OCI-M2 (cell line): ENCODE measurements around the gene SHANK3.
"Not testable (repeated sequence)": the region's sequence is repeated elsewhere in the genome, so short reads cannot be mapped to it uniquely, and the experiment has no call there.

ENCODE experiments used
- DNase-seq: peaks from one replicate; lab custom pipeline; 2025; ENCODE audit not compliant: unreplicated experiment; lab: John Stamatoyannopoulos, UW

Gene SHANK3

DNA sequence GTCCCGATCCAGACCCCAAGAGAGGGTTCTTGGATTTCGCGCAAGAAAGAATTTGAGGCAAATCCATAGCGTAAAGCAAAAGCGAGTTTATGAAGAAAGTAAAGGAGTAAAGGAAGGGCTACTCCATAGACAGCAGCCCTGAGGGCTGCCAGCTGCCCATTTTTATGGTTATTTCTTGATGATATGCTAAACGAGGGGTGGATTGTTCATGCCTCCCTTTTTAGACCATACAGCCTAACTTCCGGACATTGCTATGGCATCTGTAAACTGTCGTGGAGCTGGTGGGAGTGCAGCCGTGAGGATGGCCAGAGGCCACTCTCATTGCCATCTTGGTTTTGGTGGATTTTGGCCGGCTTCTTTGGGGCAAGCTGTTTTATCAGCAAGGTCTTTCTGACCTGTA, 19.4 kb upstream of the SHANK3 start:
- no peak for DNase-seq

DNA sequence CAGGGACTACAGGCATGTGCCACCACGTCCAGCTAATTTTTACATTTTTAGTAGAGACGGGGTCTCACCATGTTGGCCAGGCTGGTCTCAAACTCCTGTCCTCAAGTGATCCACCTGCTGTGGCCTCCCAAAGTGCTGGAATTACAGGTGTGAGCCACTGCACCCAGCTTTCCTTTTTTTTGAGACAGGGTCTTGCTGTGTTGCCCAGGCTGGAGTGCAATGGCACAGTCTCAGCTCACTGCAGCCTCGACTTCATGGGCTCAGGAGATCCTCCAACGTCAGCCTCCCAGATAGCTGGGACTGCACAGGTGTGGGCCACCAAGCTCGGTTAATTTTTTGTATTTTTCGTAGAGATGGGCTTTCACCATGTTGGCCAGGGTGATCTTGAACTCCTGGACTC, 18.0 kb upstream of the SHANK3 start:
- not testable (repeated sequence) for DNase-seq

DNA sequence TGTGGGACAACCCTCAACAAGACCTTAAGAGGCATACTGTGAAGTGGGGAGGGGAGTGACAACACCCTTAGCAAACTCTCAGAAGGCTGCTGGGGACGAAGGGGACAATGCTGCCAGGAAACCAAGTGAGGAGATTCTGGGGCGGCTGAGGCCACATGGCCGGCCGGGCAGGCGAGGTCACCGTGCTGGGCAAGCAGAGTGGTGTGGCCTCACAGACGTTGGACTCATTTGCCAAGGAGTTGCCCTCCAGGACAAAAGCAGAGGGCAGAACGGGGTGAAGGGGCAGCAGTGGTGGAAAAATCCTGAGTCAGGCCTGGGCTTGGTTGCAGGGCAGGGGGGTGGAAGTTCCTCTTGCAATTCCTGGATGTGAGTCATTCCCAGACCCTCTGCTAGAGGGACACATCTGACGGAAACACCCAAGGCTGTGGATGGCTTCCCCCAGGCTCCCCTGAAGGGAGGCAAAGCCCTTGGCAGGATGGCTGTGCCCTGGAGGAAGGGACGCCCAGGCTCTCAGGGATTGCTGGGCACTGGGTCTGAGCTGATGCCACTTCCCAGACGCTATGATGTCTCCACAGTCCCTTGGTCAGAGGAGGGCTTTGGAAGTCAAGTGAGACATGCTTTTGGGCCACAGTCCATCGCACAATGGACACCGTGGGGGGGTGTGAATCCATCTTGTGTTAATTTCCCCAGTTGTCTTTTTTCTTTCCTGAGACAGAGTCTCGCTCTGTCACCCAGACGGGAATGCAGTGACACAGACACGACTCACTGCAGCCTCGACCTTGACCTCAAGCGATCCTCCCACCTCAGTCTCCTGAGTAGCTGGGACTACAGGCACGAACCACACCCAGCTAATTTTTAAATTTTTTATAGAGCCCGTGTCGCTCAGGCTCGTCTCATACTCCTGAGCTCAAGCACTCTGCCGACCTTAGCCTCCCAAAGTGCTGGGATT, 16.2 kb upstream of the SHANK3 start:
- DNase-seq = no peak

DNA sequence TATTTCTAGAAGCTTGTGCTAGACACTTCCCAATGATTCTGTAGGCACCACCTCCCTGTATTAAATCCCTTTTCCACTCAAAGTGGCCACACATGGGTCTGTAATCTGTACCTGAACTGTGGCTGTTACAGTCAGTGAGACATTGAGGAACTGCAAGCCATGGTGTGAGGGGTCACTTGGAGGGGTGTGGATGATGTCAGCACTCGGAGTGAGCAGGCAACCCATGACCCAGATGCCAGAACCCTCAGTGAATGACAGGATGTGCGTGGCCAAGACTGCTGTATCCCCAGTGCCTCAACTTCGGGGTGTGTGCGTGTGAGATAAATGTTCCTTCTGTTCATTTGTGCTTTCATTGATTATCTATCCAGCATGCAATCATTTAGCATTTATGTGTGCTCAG, 14.7 kb upstream of the SHANK3 start:
- DNase-seq = no peak

DNA sequence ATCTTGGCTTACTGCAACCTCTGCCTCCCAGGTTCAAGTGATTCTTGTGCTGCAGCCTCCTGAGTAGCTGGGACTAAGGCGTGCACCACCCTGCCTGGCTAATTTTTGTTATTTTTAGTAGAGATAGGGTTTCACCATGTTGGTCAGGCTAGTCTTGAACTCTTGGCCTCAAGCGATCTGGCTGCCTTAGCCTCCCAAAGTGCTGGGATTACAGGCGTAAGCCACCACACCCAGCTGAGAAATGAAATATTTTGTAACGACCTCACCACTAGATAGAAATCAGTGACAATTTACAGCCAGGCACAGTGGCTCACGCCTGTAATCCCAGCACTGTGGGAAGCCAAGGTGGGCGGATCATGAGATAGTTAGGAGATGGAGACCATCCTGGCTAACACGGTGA, 12.9 kb upstream of the SHANK3 start:
- not testable (repeated sequence) for DNase-seq

DNA sequence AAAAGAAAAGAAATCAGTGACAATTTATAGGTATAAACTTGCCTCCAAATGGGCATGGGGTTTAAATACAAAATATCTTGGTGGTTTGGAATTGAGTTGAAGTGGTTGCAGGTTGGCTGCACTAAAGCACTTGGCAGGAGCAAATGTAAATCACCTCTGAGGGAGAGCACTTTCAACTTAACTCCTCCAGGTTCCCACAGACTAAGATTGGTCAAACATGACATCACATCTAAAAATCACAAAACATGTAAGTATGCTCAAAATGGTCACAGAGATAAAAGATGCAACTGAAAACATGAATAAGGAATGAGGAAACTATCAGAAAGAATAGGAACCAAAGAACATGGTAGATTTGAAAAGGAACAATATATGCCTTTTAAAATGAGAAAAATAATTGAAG, 12.3 kb upstream of the SHANK3 start:
- no peak for DNase-seq

DNA sequence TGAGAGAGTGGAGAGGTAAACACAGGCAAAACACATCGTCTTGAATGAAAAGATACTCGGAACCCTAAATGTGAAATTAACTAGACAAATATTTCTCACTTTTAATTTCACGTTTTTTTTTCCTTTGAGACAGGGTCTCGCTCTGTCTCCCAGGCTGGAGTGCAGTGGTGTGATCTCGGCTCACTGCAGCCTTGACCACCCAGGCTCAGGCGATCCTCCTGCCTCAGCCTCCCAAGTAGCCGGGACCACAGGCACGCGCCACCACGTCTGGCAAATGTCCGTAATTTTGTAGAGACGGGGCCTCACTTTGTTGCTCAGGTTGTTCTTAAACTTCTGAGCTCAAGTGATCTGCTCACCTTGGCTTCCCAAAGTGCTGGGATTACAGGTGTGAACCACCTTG, 7.4 kb upstream of the SHANK3 start:
- no peak for DNase-seq

DNA sequence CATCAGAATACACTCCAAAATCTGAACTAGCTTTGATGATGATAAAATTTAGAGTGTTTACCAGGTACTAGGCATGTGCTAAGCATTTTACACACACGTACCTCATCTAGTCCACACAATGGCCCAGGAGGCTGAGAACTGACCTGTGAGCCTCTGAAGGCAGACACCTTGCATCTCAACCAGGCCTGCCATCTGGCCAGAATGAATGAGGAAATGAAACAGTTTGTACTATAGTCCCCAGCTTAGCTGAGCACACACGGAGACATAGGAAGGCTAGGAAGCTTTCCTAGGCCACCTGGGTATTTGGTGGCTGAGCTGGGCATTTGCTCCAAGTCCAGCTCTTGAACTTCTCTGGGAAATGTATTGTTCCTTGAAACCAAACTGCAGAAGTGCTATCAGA, 6.9 kb upstream of the SHANK3 start:
- no peak for DNase-seq

DNA sequence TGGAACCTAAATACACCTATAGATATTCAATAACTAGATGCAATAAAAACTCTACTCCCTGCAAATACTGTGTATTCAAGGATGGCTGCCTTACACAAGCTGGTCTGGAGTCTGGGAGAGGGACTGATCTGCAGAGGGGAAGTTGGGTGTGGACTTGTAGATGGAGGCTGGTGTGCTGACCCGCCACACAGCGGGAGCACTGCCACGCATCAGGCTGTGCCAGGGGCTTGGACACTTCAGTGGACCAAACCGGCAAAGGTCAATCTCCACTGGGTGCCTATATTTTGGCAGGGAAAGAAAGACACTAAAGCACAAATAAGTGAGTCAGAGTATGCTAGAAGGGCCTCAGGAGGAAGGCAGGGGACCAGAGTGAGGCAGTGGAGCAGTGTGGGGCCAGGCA, 2.1 kb upstream of the SHANK3 start:
- DNase-seq = no peak

DNA sequence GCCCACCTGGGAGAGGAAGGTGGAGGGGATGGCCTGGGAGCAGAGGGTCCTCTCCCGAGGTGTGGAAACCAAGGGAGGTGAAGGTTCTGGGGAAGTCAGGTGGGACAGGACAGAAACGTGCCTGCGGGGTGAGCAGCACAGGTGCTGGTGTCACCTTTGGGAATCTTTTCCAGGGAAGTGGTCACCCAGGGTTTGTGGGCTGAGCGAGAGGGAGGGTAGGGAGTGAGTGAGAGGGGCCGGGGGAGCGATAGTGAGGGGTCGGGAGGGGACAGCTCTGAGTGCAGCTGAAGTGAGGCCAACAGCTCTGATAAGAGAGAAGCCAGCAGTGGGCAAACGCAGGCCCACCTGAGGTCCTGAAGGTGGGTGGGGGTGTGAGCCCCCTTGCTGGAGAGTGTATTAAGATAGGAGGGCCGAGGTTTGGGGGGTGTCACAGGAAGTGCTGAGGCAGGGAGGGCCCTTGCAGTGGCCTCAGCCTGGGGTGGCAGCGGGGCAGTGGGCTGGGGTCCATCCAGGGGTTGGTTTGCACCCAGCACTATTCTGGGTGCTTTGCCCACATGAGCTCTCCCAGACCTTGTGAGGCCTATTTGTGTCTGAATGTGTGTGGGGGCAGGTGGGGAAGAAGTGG, 1.6 kb upstream of the SHANK3 start:
- DNase-seq = no peak

DNA sequence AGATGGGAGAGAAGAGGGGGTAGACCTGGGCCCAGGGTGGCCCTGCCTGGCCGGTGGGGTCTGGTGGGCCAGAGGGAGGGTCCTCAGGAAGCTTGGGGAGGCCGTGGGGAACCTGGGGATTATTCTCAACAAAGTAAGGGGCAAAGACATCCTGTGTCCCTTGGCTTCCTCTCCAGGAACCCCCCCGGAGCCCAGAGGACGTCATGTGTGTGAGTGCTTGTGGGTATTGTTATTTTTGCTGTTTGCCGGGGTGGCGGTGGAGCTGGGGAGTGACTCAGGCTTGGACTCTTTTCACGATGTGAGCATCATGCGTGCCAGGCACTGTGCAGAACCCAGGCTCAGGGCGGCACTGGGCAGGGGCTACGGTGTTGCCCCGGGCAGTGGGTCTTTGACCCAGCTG, 982 bp upstream of the SHANK3 start:
- no peak for DNase-seq

DNA sequence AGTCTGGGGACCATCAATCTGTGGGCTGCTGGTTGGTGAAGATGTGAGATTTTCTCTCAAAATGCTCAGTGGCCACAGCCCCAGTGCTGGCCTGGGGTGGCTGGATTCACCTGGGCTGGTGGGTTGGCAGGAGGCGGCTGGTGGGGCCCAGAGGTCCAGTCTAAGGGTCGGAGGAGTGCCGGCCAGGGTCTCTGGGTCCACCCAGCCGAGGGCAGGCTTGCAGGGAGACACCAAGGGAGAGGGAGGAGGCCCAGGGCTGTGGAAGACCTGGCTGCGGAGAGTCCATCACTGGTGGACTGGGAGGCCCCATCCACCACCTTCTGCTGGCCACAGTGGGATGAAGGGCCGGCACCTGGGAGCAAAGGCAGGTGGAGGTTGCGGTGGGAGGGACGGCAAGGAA, 582 bp upstream of the SHANK3 start:
- no peak for DNase-seq

DNA sequence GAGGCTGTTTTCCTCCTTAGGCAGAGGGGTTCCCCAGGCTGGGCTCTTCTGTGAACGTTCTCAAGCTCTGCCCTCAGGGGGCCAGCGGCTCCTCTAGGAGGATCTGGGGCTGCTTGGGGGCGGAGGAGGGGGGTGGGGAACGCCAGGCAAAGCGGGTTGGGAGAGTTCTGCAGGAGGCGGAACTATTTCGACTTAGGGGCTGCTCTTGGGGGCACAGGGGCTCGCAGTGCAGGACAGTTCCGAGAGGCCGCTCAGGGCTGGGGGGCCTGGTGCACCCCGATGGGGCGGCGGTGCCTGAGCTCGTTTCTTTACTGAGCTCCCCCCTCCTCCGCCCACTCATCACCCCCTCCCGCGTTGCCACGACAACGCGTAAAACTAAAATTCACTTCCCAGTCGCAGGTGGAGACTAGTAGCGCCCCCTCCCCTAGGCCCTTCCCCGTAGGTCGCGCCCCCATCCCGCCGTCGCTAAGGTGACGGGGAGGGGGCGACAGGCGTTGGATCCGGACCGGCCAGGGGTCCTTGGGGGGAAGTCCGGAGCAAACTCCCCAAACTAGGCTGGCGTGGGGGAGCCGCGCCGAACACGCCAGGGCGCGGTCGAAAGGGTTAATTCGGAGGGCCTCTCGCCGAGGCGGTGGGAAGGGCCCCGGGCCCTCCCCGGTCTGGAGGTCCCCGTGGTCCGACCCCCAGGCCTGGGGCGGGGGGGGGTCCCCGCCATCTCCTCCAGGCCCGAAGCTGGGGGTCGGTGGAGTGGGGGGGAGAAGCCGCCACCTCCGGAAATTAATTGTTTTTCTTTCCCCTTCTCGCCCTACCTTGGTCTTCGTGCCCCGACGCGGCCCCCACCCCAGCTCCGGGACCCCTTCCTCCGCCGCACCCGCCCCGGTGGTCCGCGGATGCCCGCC, 857 bp downstream of the SHANK3 start:
- no peak for DNase-seq

DNA sequence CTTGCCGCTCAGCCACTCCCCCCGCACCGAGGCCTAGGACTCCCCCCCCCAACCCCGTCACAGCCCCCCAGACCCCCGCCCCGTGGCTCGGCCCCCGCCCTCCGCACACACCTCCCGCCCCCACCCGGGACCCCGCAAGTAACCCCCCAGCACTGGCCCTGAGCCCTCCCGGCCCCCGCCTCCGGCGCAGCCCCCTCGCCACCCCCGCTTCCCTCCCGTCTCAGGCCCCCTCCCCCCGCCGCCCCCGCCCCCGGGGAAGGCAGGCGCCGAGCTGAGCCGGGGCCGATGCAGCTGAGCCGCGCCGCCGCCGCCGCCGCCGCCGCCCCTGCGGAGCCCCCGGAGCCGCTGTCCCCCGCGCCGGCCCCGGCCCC, 1.5 kb downstream of the SHANK3 start:
- DNase-seq = no peak

DNA sequence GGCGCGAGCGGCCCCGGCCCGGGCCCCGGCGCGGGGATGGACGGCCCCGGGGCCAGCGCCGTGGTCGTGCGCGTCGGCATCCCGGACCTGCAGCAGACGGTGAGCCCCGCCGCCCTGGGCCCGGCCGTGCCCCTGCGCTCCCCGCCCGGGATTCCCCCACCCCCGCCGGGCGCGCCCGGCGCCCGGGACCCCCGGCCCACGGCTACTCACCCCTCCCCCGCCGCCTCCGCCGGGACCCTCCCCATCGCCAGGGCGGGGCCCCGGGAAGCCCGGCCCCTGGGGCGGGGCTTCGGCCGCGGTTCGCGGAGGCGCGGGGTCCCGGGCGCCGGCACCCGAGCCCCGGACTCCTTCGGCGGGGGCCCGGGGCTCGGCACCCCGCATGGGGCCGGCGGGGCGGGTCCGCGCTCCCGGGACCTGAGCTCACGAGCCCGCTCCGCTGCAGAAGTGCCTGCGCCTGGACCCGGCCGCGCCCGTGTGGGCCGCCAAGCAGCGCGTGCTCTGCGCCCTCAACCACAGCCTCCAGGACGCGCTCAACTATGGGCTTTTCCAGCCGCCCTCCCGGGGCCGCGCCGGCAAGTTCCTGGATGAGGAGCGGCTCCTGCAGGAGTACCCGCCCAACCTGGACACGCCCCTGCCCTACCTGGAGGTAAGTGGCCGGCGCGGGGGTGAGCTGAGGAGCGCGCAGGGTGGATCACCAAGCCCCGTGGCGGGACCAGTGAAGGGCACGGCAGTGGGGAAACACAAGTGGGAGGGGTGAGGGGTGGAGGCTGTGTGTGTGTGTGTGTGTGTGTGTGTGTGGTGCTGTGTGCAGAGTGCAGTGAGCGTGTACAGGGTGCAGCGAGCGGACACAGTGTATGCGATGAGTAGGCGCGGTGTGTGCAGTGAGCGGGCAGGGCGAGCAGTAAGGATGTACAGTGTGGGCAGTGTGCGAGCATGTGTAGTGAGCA, 2.3 kb downstream of the SHANK3 start:
- no peak for DNase-seq

DNA sequence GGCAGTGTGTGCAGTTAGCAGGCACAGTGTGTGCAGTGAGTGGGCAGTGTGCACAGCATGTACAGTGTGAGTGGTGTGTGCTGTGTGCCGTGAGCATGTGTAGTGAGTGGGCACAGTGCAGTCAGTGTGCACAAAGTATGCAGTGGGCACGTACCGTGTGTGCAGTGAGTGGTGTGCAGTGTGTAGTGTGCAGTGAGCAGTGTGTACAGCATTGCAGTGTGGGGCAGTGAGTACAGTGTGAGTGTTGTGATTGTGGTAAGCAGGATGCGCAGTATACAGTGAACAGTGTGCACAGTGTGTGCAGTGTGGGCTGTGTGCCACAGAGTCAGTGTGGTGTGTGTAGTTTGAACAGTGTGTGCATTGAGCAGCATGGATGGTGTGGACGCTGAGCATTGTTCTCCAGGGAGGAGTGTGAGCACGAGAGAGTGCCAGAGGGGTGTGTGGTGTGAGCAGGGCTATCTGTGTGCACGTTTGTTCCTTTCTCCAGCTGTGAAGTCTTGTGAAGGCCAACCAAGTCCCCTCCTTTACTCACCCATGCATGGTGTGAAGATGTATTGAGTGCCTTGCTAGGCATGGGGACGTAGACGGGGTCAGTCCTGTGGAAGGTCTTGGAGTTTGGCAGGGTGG, 3.0 kb downstream of the SHANK3 start:
- no peak for DNase-seq

DNA sequence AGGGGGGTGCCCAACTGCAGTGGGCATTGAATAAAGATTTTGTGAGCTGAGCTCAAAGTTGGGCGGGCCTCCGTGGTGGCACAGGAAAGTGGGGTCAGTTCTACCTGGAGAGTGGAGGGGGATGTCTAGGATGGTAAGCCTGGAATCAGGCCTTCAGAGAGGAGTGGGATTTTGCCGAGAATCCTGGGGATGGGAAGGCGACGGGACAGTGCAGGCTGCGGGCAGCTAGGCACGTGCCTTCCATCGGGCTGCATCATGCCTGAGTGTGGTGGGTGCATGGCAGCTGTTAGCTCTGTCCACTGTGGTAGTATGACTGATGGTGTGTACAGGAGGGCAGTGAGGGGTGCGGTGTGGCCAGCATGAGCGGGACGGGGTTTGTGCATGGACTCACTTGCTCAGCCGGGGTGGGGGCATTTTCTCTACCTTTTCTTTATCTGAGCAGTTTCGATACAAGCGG, 3.6 kb downstream of the SHANK3 start:
- DNase-seq = no peak

DNA sequence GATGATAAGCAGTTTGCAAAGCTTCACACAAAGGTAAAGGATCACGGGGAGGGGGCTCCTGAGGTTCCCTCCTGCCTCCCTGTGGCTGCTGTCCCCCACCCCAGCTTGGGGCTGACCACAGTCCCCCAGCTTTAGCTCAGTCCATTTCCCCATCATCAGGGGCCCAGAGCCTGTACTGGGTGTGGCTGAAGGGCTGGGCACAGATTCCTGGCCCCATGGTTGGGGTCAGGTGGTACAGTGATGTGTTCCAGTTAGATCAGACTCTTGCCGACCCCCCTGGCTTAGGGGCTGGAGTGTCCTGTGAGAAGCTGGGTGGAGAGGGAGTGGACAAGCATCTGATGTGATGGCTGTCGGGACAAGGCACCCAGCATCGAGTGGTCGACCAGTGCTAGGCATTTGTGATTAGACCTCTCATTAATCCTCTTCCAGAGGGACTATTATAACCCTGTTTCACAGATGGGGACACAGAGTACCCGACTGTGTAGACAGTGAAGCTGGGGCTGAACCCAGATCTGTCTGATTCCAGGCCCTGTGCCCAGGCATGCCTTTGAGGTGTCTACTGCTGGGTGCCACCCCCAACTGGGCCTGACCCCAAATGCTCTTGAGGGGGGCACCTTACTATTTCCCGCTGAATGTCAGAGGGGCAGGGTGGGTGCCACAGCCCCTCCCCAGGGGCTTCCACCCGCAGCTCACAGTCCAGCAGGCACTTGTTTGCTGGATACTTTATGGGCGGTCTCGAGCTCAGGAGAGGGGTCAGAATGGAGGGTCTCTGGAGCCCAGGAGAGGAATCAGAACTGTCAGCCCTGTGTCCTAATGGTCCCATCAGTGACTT, 4.3 kb downstream of the SHANK3 start:
- no peak for DNase-seq
